ENCODE measurements around the gene MIEF2. TPM values are rescaled to one million over a fixed set of nuclear protein-coding genes. Genes with fewer than 3 reads are reported as not detected.
A peak's percentile ranks its signal among the peaks of the same experiment; 100 is the strongest.

Gene MIEF2
- total and polyA plus RNA-seq, 2 experiments from 2014 or later = 8.8 to 26.4 TPM

GRCh38 chr17:18245038-18245776 lies 15.3 kb upstream of the MIEF2 start:
- in situ Hi-C loops (cut with MboI) = no loop called here
- H4K20me1 ChIP-seq (ENCODE audit: insufficient read depth) = no peaks in the 10 kb centered on the region
- H3K4me1 ChIP-seq (ENCODE audit: insufficient read depth) = no peaks in the 10 kb centered on the region
- no peak for TF ChIP-seq EZH2 (IDR thresholded peaks at IDR 0.05; ENCODE audit: insufficient read depth, poor library complexity, severe bottlenecking)
- TF ChIP-seq EZH2phosphoT487 (IDR thresholded peaks at IDR 0.05; ENCODE audit: insufficient read depth, low read depth) = no peak
- no peaks in the 10 kb centered on the region for H3K79me2 ChIP-seq (ENCODE audit: insufficient read depth)
- H3K9ac ChIP-seq = no peak overlapping the region
- no peak overlapping the region for H3K4me2 ChIP-seq (ENCODE audit: unreplicated experiment)
- H3K9me3 ChIP-seq (ENCODE audit: low read depth) = no peaks in the 10 kb centered on the region
- H3K4me3 ChIP-seq = no peak overlapping the region
- H3K9me2 ChIP-seq (ENCODE audit: insufficient read depth) = no peaks in the 10 kb centered on the region
- H3F3A ChIP-seq (ENCODE audit: insufficient read depth) = peaks cover 6% of the 10 kb centered on the region; the same call in 1 of the 2 replicates
- DNase-seq = peak; percentile 29
- no peak overlapping the region for H2AFZ ChIP-seq
- H3K36me3 ChIP-seq (ENCODE audit: low read depth) = peaks cover 31% of the 10 kb centered on the region; the same call in 1 of the 2 replicates
- WGBS, 2 experiments (ENCODE audit: low coverage in 1 of 2, low lambda C conversion rate in 2 of 2, missing lambda C conversion rate in 2 of 2) = 96 to 97% methylated on average over 21 of the region's 21 CpGs
- H3K27ac ChIP-seq = no peak overlapping the region
- H3K27me3 ChIP-seq (replicated peaks; ENCODE audit: insufficient read depth) = no peaks in the 10 kb centered on the region

DNA sequence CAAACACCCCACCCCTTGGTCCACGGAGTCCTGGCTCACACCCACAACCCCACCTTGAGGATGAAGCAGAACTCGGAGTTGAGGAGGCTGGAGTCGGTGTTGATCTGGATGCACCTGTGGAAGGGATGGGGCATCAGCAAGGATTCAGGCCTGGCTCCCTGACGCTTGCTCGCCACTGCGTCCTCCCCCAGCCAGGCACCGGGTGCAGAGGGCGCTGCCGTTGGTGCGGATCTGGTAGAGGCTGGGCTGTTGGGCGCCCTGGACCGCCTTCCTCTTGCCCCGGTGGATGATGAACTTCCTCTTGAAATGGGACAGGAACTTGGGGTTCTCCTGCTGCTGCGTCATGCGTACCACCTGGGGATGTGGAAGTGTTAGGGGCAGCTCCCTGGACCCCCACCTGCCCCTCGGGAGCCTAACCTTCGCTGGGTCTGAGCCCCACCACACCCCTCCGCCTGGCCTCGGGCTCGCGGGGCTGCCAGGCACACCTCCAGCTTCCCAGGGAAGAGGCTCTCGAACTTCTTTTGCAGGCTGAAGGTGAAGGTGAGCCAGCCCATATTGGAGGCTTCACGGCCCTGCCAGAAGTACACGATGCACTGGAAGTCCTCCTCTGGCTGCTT lies 14.2 kb upstream of the MIEF2 start:
- no peak overlapping the region for H3K9ac ChIP-seq
- no peaks in the 10 kb centered on the region for H3K9me2 ChIP-seq (ENCODE audit: insufficient read depth)
- no peak for TF ChIP-seq EZH2 (IDR thresholded peaks at IDR 0.05; ENCODE audit: insufficient read depth, poor library complexity, severe bottlenecking)
- no peak for TF ChIP-seq EZH2phosphoT487 (IDR thresholded peaks at IDR 0.05; ENCODE audit: insufficient read depth, low read depth)
- no peaks in the 10 kb centered on the region for H3K27me3 ChIP-seq (replicated peaks; ENCODE audit: insufficient read depth)
- H3K27ac ChIP-seq = no peak overlapping the region
- no peaks in the 10 kb centered on the region for H3K9me3 ChIP-seq (ENCODE audit: low read depth)
- no peaks in the 10 kb centered on the region for H3K4me1 ChIP-seq (ENCODE audit: insufficient read depth)
- H2AFZ ChIP-seq = no peak overlapping the region
- 87 to 93% methylated on average over 24 of the region's 24 CpGs for WGBS, 2 experiments (ENCODE audit: low coverage in 1 of 2, low lambda C conversion rate in 2 of 2, missing lambda C conversion rate in 2 of 2)
- DNase-seq = no peak
- no peaks in the 10 kb centered on the region for H4K20me1 ChIP-seq (ENCODE audit: insufficient read depth)
- peaks cover 6% of the 10 kb centered on the region; the same call in 1 of the 2 replicates for H3F3A ChIP-seq (ENCODE audit: insufficient read depth)
- no peak overlapping the region for H3K4me2 ChIP-seq (ENCODE audit: unreplicated experiment)
- no peak overlapping the region for H3K4me3 ChIP-seq
- no peaks in the 10 kb centered on the region for H3K79me2 ChIP-seq (ENCODE audit: insufficient read depth)
- in situ Hi-C loops (cut with MboI) = no loop called here
- peaks cover 36% of the 10 kb centered on the region; the same call in 1 of the 2 replicates for H3K36me3 ChIP-seq (ENCODE audit: low read depth)

DNA sequence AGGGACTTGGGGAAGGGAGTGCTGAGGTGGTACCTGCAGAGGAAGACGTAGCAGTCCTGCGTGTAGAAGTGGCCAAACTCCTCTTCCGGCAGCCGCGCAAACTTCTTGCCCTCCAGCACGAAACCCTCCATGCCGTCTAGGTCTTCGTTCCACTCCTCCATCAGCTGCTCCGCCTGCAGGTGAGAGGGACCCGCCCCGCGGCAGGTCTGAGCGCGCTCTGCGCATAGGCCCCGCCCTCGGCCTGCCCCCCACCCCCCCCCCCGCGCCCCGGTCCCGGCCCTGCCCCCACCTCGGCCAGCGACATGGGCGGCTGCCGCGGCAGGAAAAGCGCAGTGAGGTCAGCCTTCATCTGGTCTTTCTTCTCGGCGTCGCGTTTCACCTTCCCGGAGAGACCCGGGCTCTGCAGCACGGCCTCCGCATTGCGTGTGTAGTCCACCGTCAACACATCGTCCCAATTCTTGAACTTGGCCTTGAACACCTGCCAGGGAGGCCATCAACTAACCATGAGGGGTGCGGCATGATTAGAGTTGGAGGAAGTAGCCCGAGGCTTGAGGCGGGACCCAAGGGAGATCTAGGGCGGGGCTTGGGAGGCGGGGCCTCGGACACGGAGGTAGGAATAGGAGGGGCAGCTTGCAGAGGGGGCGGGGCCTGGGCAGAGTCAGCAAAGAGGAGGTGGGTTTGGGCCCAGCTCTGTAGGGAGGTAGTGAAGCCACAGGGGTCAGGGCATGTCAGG lies 13.4 kb upstream of the MIEF2 start:
- no peak for TF ChIP-seq EZH2 (IDR thresholded peaks at IDR 0.05; ENCODE audit: insufficient read depth, poor library complexity, severe bottlenecking)
- TF ChIP-seq EZH2phosphoT487 (IDR thresholded peaks at IDR 0.05; ENCODE audit: insufficient read depth, low read depth) = no peak
- no peaks in the 10 kb centered on the region for H3K79me2 ChIP-seq (ENCODE audit: insufficient read depth)
- H3K4me3 ChIP-seq = no peak overlapping the region
- H3K27me3 ChIP-seq (replicated peaks; ENCODE audit: insufficient read depth) = no peaks in the 10 kb centered on the region
- no peak overlapping the region for H2AFZ ChIP-seq
- in situ Hi-C loops (cut with MboI) = no loop called here
- DNase-seq = peak; percentile 63
- no peaks in the 10 kb centered on the region for H4K20me1 ChIP-seq (ENCODE audit: insufficient read depth)
- H3K4me1 ChIP-seq (ENCODE audit: insufficient read depth) = no peaks in the 10 kb centered on the region
- H3K4me2 ChIP-seq (ENCODE audit: unreplicated experiment) = no peak overlapping the region
- no peaks in the 10 kb centered on the region for H3K9me3 ChIP-seq (ENCODE audit: low read depth)
- H3K9me2 ChIP-seq (ENCODE audit: insufficient read depth) = no peaks in the 10 kb centered on the region
- H3K9ac ChIP-seq = no peak overlapping the region
- H3F3A ChIP-seq (ENCODE audit: insufficient read depth) = peaks cover 6% of the 10 kb centered on the region; the same call in 1 of the 2 replicates
- WGBS, 2 experiments (ENCODE audit: low coverage in 1 of 2, low lambda C conversion rate in 2 of 2, missing lambda C conversion rate in 2 of 2) = 55 to 64% methylated on average over 29 to 46 of the region's 46 CpGs
- peaks cover 36% of the 10 kb centered on the region; the same call in 1 of the 2 replicates for H3K36me3 ChIP-seq (ENCODE audit: low read depth)
- H3K27ac ChIP-seq = no peak overlapping the region

DNA sequence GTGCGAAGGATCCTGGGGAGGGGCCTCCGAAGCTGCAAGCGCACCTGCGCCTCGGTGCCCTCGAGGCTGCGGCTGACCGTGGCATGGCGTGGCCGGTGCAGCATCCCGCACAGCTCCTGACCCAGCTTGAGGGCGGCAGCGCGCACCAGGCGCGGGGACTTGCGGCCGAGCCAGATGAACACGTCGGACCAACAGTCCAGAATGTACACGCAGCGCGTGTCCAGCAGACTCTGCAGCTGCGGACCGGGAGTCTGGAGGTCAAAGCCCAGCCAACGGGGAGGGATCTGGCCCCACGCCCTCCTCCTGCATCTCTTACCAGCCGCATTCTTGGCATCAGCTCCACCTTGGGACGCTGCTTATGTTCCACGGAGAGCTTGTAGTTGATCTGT lies 12.9 kb upstream of the MIEF2 start:
- H3K4me3 ChIP-seq = no peak overlapping the region
- no peak for TF ChIP-seq EZH2phosphoT487 (IDR thresholded peaks at IDR 0.05; ENCODE audit: insufficient read depth, low read depth)
- TF ChIP-seq EZH2 (IDR thresholded peaks at IDR 0.05; ENCODE audit: insufficient read depth, poor library complexity, severe bottlenecking) = no peak
- peaks cover 3% of the 10 kb centered on the region; the same call in 1 of the 2 replicates for H3K79me2 ChIP-seq (ENCODE audit: insufficient read depth)
- no peak overlapping the region for H2AFZ ChIP-seq
- H3K9me2 ChIP-seq (ENCODE audit: insufficient read depth) = no peaks in the 10 kb centered on the region
- no peaks in the 10 kb centered on the region for H3K4me1 ChIP-seq (ENCODE audit: insufficient read depth)
- no peak overlapping the region for H3K4me2 ChIP-seq (ENCODE audit: unreplicated experiment)
- no peak overlapping the region for H3K27ac ChIP-seq
- peaks cover 36% of the 10 kb centered on the region; the same call in 1 of the 2 replicates for H3K36me3 ChIP-seq (ENCODE audit: low read depth)
- no peak for DNase-seq
- no peaks in the 10 kb centered on the region for H3K27me3 ChIP-seq (replicated peaks; ENCODE audit: insufficient read depth)
- no peaks in the 10 kb centered on the region for H3K9me3 ChIP-seq (ENCODE audit: low read depth)
- in situ Hi-C loops (cut with MboI) = no loop called here
- no peaks in the 10 kb centered on the region for H4K20me1 ChIP-seq (ENCODE audit: insufficient read depth)
- 89 to 90% methylated on average over 21 to 30 of the region's 30 CpGs for WGBS, 2 experiments (ENCODE audit: low coverage in 1 of 2, low lambda C conversion rate in 2 of 2, missing lambda C conversion rate in 2 of 2)
- no peak overlapping the region for H3K9ac ChIP-seq
- peaks cover 6% of the 10 kb centered on the region; the same call in 1 of the 2 replicates for H3F3A ChIP-seq (ENCODE audit: insufficient read depth)

All from GM23248 (cell line).